Measurements from ENCODE around the gene CDH13. TPM values are rescaled to one million over a fixed set of nuclear protein-coding genes. Genes with fewer than 3 reads are reported as not detected.

Gene CDH13
- total and polyA plus RNA-seq, 2 donors (not counting 1 experiment from before 2014, with no cell fraction given) = 27.6 to 96.7 TPM

DNA sequence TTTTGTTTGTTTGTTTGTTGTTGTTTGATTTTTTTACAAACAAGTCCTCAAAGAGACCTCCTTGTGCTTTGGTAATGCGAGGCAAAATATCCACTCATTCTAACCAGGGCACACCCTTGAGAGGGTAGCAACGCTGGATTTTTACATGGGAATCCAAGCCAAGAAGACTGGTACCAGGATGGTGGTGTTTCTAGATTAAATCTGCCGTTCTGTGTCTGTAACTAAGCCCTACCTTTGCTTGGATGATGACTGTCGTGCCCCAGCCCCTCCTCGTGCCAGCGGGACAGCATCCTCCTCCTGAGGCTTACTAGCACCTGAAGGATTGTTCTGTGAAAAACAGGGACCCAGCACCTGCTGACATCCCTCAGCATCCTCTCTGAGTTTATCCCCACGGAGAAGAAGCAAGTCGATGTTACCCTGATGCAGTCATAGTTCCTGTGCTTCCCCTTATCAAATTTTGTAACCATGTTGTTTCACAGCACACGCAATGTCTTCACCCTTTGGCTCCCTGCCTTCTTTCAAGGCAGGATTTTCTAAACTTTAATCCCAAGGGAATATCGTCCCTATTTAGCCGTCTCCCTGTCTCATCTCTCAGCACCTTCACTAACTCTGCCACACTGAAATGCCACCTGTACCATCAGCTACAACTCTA lies 1175.9 kb downstream of the CDH13 start:
- H3K4me2 ChIP-seq (ENCODE audit: extremely low read depth, insufficient read depth, low read length) = peak overlapping the region; percentile 76
- H3K27me3 ChIP-seq (ENCODE audit: control insufficient read depth, insufficient read depth, low read length) = no peaks in the 10 kb centered on the region
- TF ChIP-seq EZH2 (IDR thresholded peaks at IDR 0.05; ENCODE audit: low read length, missing control alignments) = no peak
- TF ChIP-seq, protein P1, sequence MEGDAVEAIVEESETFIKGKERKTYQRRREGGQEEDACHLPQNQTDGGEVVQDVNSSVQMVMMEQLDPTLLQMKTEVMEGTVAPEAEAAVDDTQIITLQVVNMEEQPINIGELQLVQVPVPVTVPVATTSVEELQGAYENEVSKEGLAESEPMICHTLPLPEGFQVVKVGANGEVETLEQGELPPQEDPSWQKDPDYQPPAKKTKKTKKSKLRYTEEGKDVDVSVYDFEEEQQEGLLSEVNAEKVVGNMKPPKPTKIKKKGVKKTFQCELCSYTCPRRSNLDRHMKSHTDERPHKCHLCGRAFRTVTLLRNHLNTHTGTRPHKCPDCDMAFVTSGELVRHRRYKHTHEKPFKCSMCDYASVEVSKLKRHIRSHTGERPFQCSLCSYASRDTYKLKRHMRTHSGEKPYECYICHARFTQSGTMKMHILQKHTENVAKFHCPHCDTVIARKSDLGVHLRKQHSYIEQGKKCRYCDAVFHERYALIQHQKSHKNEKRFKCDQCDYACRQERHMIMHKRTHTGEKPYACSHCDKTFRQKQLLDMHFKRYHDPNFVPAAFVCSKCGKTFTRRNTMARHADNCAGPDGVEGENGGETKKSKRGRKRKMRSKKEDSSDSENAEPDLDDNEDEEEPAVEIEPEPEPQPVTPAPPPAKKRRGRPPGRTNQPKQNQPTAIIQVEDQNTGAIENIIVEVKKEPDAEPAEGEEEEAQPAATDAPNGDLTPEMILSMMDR (conservative IDR thresholded peaks at IDR 0.05 in 1 of 2, IDR thresholded peaks at IDR 0.05 in 1 of 2; ENCODE audit: low read depth in 1 of 2, low read length in 2 of 2) = no peak
- H3K4me1 ChIP-seq (ENCODE audit: control insufficient read depth, extremely low read depth, insufficient read depth, low read length) = peaks cover 4% of the 10 kb centered on the region
- H3K9me3 ChIP-seq (ENCODE audit: control insufficient read depth, insufficient read depth, low read depth, low read length) = no peaks in the 10 kb centered on the region
- peak overlapping the region; percentile 22 to 54 (median 41) for H3K4me3 ChIP-seq (replicated peaks in 1 of 4; ENCODE audit: control extremely low read depth in 1 of 4, insufficient read depth in 1 of 4, low read depth in 3 of 4, low read length in 4 of 4)
- DNase-seq (ENCODE audit: low read depth in 2 of 2) = no peak
- H3K79me2 ChIP-seq (ENCODE audit: control insufficient read depth, insufficient read depth, low read length) = no peaks in the 10 kb centered on the region
- H2AFZ ChIP-seq (ENCODE audit: low read length) = peak overlapping the region; percentile 48
- H3K9ac ChIP-seq (ENCODE audit: insufficient read depth, low read length) = peak overlapping the region; percentile 33
- no peaks in the 10 kb centered on the region for H4K20me1 ChIP-seq (ENCODE audit: control insufficient read depth, extremely low read depth, insufficient read depth, low read length)
- H3K36me3 ChIP-seq (ENCODE audit: control insufficient read depth, insufficient read depth, low read length) = no peaks in the 10 kb centered on the region
- peak overlapping the region; percentile 62 for H3K27ac ChIP-seq (ENCODE audit: insufficient read depth, low read length)

DNA sequence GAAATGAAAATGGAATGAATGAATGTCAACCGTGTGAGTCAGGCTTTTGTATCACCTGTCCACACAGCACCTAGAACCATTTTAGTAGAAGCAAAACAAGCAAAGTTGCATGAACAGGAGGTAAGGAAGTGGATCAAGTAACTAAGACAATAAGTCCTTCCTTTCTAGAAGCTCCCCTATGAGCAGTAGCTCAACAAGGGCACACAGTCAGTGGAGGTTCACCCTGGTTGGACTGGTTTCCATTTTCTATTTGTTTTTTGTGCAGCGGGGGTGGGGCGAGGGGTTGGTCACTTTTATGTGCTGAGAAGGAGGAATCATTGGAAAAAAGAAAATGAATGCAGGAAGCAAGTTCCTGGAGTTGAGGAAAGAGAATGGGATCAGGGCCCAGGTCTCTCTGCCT lies 1177.0 kb downstream of the CDH13 start:
- no peak for DNase-seq (ENCODE audit: low read depth in 2 of 2)
- H4K20me1 ChIP-seq (ENCODE audit: control insufficient read depth, extremely low read depth, insufficient read depth, low read length) = no peaks in the 10 kb centered on the region
- H3K4me2 ChIP-seq (ENCODE audit: extremely low read depth, insufficient read depth, low read length) = no peak overlapping the region
- no peak overlapping the region for H3K27ac ChIP-seq (ENCODE audit: insufficient read depth, low read length)
- H3K9me3 ChIP-seq (ENCODE audit: control insufficient read depth, insufficient read depth, low read depth, low read length) = no peaks in the 10 kb centered on the region
- H3K27me3 ChIP-seq (ENCODE audit: control insufficient read depth, insufficient read depth, low read length) = no peaks in the 10 kb centered on the region
- H3K79me2 ChIP-seq (ENCODE audit: control insufficient read depth, insufficient read depth, low read length) = peaks cover 7% of the 10 kb centered on the region
- H3K9ac ChIP-seq (ENCODE audit: insufficient read depth, low read length) = no peak overlapping the region
- H3K36me3 ChIP-seq (ENCODE audit: control insufficient read depth, insufficient read depth, low read length) = no peaks in the 10 kb centered on the region
- TF ChIP-seq EZH2 (IDR thresholded peaks at IDR 0.05; ENCODE audit: low read length, missing control alignments) = no peak
- TF ChIP-seq, protein P1 (conservative IDR thresholded peaks at IDR 0.05 in 1 of 2, IDR thresholded peaks at IDR 0.05 in 1 of 2; ENCODE audit: low read depth in 1 of 2, low read length in 2 of 2) = no peak
- peaks cover 4% of the 10 kb centered on the region for H3K4me1 ChIP-seq (ENCODE audit: control insufficient read depth, extremely low read depth, insufficient read depth, low read length)
- H3K4me3 ChIP-seq (replicated peaks in 1 of 4; ENCODE audit: control extremely low read depth in 1 of 4, insufficient read depth in 1 of 4, low read depth in 3 of 4, low read length in 4 of 4) = no peak overlapping the region
- H2AFZ ChIP-seq (ENCODE audit: low read length) = no peak overlapping the region

DNA sequence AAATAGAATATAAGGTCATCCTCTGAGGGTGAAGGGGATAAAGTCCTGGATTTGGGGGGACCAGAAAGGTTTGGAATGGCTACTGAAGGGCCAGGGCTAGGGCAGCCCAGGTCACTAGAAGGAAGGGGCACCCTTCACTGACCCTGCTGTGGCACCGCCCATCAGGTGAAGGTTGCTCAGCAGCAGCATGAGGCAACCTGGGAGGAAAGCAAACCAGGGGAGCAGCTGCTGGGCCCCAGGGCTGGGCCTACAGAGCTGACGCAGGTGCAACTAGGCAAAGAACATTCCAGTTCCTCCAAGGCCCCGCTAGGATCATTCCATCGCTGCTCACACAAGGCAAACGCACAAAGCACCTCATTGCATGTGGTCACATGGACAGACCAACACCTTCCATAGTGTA lies 1177.6 kb downstream of the CDH13 start:
- Histone ChIP-seq H3K9me3 (ENCODE audit: control insufficient read depth, insufficient read depth, low read depth, low read length) (no peaks in the 10 kb centered on the region), H3K9ac (ENCODE audit: insufficient read depth, low read length) (no peak overlapping the region), H4K20me1 (ENCODE audit: control insufficient read depth, extremely low read depth, insufficient read depth, low read length) (no peaks in the 10 kb centered on the region), H3K4me2 (ENCODE audit: extremely low read depth, insufficient read depth, low read length) (no peak overlapping the region), H3K36me3 (ENCODE audit: control insufficient read depth, insufficient read depth, low read length) (no peaks in the 10 kb centered on the region), H3K4me3 (replicated peaks in 1 of 4; ENCODE audit: control extremely low read depth in 1 of 4, insufficient read depth in 1 of 4, low read depth in 3 of 4, low read length in 4 of 4) (no peak overlapping the region), H3K4me1 (ENCODE audit: control insufficient read depth, extremely low read depth, insufficient read depth, low read length) (peaks cover 4% of the 10 kb centered on the region), H3K27ac (ENCODE audit: insufficient read depth, low read length) (no peak overlapping the region), H2AFZ (ENCODE audit: low read length) (no peak overlapping the region), H3K27me3 (ENCODE audit: control insufficient read depth, insufficient read depth, low read length) (no peaks in the 10 kb centered on the region), H3K79me2 (ENCODE audit: control insufficient read depth, insufficient read depth, low read length) (peaks cover 11% of the 10 kb centered on the region)
- no peak for DNase-seq (ENCODE audit: low read depth in 2 of 2)
- no peak for TF ChIP-seq EZH2 (IDR thresholded peaks at IDR 0.05; ENCODE audit: low read length, missing control alignments)

Data from fibroblast of lung (primary cell).